HG03342 (cell line): ENCODE results near the gene SLIRP.
"Not testable (repeated sequence)": the region's sequence is repeated elsewhere in the genome, so short reads cannot be mapped to it uniquely, and the experiment has no call there.

Experiments used
- ATAC-seq: cut with Tn5 transposase; IDR thresholded peaks from one replicate; pipeline ENCODE4 v1.9.1; 2021; ENCODE audit warnings: mild to moderate bottlenecking, moderate library complexity; ENCODE audit not compliant: unreplicated experiment

Gene SLIRP

DNA sequence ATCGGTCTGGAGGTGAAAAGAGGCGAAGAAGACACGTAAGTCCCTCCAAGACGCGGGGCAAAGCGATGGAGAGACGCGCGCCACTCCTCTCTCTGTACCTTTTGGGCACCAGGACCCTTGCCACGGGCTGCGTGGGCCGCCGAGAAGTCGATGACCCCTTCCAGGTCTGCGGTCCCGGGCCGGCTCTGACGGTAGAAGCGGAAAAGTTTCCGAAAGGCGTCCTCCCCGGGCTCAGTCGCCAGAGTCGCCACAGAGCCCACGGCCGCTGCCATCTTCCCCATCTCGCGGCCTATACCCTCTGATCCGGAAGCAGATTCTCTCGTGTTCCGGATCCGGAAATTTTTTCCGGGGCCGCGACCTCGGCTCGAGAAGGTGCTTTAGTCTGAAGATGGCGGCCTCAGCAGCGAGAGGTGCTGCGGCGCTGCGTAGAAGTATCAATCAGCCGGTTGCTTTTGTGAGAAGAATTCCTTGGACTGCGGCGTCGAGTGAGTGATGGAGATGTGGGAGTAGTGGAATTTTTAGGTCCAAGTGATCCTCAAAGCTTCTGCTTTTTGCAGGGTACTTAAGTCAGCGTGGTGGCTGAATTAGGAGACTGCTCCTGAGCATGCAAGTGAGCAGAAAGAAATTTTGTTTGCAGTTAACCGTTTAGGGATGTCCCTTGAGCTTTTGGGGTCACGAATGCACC is at the start of gene SLIRP, which contains the start of gene ALKBH1:
SLIRP (plus strand) TSS at position 380 of the 685 bp plus-strand sequence; CDS start at position 389, 9 bp downstream.
ALKBH1 (minus strand) TSS at position 300 of the 685 bp plus-strand sequence; CDS start at position 281, 19 bp downstream.
- peak; percentile 98 for ATAC-seq

DNA sequence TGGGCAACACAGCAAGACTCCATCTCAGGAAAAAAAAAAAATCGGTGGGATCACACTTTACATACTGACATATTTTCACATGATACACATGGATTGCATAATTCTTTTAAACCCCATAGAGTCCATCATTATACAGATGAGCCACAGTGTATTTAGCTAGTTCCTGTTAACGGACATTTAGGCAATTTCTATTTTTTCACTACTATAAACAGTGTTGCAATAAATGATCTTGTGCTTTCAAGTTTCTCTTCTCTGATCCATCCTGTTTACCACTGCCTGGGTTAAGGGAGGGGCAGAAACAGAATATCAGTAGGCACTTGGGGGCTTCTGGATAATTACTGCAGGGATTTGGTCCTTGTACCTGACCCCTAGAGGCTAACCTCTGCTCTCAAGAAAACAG is 48.1 kb upstream of the SLIRP start:
- ATAC-seq: no peak

DNA sequence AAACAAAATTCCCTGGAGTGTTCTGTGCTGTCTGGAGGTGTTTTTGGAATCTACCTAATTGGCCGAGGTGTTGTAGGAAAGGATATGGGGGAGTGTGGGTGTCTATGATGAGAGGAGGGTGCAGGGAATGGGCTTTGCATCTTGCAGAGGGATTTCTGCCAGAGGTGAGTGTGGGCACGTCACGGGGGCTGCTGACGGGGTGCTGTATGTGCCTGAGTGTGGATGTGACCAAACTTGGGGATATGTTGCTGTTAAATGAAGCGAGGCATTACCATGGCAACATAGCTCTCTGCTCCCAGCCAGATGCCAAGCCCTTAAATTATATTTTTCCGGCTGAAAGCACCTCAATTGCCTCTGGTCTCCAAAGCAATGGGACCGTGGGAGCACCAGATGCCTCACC is 47.1 kb upstream of the SLIRP start:
- ATAC-seq: no peak

DNA sequence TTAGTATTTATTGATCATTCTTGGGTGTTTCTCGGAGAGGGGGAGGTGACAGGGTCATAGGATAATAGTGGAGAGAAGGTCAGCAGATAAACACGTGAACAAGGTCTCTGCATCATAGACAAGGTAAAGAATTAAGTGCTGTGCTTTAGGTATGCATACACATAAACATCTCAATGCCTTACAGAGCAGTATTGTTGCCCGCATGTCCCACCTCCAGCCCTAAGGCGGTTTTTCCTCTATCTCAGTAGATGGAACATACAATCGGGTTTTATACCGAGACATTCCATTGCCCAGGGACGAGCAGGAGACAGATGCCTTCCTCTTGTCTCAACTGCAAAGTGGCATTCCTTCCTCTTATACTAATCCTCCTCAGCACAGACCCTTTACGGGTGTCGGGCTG is 46.3 kb upstream of the SLIRP start:
- not testable (repeated sequence) for ATAC-seq

DNA sequence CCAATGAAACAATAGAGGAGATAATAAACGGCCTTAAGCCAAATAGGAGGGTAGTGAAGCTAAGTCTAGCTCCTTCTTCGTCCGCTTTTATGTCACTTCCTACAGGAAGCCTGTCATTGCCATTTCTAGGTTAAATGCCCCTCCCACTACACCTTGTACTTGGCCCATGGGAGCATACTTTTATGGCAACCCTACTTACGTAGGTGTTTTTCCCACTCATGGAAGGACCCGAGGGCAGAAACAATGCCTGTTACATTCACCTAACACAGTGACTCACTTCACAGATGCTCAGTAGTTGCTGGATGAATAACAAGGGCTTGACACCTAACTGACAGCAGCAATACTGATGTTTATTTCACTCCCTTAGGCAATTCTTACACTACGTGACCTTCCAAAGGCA is 44.6 kb upstream of the SLIRP start:
- no peak for ATAC-seq

DNA sequence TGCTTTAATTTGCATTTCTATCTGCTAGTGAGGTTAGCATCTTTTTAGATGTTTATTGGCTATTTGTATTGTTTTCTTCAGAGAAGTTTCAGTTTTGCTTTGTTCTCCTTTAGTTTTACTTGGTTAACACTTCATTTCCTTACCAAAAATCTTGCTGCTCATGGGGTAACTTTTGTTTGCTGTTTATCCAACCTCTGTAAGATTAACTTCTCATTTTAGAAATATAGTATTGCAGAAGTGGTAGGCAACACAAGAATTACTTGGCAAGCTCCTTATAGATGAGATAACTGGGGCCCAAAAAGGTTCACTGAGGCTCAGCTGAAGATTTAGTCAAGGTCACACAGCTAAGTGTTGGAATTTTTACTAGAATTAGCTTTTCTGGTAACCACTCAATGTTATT is 40.6 kb upstream of the SLIRP start:
- ATAC-seq: no peak

DNA sequence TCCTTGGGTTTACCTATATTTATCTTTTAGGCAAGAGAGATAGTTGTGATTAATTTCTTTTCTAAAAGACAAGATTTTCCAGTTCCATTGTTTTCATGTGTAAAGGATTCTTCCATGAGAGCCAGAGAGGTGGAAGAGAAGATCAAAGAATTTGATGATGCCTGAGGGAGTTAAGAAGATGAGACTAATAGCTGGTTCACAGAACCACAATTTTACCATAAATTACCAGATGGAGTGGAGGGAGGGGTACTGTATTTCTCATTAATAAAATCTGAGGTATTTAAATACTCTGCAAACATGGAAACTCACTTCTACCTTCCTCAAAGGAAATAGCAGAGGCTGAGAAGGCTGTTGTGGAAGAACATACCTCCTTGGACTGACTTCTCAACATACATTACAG is 34.7 kb upstream of the SLIRP start:
- no peak for ATAC-seq

DNA sequence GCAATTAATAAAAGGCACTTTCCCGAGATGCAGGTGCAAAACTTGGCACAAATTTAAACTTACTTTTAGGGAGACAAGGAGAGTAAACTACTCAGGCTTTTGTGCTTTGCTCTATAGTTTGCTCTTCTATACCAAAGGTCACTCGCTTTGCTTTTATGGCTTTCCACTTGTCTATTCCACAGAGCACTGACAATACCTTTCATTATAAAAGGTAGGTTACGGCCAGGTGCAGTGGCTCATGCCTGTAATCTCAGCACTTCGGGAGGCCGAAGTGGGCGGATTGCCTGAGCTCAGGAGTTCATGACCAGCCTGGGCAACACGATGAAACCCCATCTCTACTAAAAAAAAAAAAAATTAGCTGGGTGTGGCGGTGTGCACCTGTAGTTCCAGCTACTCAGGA is 33.0 kb upstream of the SLIRP start:
- no peak for ATAC-seq

DNA sequence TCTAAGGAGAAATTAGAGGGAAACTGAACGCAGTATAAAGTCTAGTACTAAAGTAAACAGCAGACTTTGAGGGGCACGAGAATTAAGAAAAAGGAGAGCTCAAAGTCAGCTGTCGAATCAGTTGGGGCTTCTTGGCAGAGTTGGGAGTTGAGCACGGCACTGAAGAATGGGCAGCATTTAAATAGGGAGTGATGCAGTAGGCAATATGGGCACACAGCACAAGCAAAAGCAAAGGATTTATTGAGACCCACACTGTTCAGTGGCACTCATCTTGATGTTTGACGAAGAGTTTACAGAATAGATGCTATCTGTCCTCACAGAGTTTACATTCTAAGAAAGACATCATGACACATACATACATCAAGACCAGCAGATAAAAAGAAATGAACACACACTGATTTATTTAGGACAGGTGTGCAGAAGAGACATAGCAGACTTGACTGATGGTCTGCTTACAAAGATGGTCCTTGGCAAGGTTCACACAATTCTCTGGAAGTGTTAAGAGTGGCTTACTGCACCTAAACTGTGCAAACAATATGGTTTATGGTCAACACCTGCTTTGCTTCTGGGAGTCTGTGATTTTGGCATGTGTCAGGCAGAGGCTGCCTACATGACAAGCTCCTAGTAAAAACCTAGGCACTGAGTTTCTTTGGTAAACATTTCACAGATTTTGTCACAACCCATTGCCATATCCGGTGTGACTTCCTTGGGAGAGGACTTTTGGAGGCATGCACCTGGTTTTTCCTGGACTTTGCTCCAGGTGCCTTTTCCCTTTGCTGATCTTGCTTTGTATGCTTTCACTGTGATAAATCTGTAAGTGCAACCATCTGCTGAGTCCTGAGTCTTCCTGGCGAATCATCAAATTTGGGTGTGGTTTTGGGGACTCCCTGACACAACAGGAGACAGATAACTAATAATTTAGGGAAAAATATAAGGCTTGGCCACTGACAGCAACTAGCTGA is 26.4 kb upstream of the SLIRP start:
- no peak for ATAC-seq

DNA sequence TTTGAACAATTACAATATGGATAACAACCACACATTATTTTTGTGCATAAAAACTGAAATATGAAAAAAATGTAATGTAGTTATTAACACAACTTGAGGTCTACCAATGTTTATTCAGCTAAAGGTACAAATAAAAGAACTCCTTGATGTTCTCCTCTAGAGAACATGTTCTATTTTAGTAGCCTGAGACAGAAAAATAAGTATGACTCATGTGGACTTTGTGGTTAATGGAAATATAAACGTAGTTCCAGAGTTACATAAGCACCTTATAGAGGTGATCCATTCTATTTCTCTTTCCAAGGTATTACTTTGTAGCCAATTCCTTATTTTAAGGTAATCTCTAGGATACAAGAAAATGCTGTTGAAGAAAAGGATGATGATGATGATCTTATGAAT is 25.7 kb upstream of the SLIRP start:
- ATAC-seq: no peak

DNA sequence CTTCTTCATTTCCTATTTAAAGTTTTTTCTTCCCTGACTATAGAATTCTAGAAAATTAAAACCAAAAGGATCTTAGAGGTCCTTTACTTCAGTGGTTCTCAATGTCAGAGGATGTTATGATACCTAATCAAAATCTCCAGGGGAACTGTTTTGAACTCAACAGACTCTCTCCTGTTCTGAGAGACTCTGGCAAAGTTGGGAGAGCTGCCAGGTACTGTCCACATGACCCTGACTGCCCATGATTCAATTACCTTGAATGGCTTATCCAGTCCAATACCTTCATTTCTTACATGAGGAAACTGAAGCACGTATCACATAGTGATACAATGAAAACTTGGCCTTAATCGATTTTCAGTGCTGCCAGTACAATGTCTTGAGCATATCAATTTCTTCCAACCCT is 16.6 kb upstream of the SLIRP start:
- ATAC-seq: no peak

DNA sequence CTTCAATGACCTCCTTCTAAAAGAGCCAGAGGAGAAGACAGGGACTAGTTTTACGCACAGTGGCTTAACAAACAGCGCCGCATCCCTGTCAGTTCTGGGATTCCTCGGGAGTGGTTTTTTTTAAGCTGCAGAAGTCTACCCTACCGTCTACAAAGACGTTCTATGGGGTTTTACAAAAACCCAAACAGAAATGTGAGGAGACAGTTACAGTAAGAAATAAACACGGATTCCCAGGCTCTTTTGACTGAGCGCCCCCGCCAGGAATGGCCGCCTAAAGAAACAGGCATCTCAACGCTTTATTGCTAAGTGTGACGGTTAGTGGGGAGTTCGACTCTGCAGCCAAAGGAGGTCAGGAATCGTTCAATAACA is 564 bp upstream of the SLIRP start:
- ATAC-seq: peak; percentile 18

DNA sequence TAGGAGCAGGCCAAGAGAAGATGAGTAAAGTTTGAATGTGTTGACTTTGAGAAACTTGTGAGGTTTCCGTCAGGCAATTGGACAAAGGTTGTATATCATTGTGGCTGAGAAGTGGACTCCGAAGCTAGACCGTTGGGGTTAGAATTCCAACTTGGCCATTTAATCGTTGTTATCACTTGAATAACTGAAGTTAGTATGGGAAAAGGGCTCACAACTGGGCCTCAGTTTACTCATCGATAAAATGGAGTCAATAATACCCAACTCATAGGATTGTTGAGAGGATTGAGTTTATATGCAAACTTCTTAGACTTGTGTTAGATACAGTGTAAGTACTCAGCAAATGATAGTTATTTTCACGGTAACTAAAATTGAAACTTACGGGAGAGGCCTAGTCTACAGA is 846 bp downstream of the SLIRP start:
- ATAC-seq: no peak

DNA sequence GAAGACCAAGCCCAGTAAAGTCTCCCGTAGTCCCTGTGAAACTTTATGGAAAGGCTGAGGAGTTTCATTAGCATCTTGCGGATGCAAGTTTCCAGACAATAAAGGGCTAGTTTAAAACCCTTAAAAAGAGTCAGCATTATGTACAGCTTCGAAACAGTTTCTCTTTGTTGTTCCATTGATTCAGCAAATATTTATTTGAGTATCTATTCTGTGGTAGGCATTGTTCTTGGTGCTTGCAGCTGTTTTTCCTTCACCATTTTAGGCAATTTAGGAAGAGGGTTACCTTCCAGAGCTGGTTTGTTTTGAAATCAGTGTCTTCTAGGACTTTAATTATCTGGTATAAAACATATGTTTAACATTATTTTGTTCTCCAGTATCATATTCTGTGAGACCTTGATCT is 1.5 kb downstream of the SLIRP start:
- ATAC-seq: no peak

DNA sequence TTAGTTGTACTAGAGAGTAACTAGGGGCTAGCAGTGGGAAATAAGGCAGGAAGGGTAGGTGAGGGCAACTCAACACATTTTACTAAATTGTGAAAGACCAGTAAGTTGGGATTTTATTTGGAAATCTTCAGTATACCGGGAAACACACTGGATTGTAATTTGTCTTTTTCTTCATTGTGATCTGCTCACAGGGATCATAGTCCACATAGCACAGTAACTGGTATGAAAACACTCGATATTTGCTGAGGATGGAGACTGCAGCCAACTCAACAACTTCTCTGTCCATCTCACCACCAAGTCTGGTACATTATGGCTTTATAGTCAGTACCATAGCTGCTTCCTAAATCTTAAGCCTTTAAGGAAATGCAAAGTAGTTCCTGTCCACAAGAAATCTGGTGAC is 2.5 kb downstream of the SLIRP start:
- no peak for ATAC-seq

DNA sequence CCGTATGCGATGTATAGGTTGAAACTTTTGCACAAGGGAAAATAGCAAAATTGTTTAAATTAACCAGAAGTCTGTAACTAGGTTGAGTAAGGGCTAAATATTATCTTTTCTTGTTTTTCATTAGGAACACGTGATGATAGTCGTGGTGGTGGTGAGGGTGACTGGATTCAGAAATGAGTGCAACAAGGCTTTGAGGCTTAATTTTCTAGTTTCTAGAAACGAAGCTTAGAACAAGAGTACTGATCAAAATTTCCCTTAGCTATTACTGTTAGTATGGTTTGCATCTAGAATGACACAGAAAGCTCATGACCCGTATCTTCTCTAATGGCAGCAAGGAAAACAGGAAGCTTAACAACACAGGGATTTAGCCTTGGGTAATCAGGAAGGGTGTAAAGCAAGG is 7.0 kb downstream of the SLIRP start:
- no peak for ATAC-seq

DNA sequence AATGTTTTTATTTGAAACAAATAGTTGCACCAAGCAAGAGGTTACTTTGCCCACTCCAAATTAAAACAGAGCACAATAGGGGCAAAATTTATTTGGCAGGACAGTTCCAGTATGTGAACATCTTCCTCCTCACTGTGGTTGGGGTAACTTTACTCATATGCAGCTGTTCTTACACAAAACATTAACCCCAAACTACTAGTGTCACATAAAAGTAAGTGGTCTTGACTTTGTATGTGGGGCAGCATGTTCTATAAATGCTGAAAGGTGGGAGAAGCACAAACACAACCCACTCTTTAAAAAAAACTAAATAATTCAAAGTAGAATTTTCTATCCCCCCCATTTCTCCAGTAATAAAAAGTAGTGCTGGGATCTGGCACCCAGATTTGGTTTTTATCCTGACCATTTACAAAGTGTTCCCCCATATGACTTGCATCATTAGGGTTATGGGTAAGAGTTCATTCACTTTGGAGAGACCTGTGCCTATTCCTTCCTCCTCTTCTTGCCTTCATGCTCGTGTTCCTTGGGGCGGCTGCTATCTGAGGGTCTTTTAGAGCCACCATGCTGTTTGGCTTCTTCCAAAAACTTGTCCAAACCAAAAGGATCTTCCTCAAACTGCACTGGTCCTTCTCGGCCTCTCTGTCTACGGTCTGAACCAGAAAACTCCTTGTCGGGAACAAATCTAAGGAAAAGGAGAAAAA is 9.9 kb downstream of the SLIRP start:
- no peak for ATAC-seq

DNA sequence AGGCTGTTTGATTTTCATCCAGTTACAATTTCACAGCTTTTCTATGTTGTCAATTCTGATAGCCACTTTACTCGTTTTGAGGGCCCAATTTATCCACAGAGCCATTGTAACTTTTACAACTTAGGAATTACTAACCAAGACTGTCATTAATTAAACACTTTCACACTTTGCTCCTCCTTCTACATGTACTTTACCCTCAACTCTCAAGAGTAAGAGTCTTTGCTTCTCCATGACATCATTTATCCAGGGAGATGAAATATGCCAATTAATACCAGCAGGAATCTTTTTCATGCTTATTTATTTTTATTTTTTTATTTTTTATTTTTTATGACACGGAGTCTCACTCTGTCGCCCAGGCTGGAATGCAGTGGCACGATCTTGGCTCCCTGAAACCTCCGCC is 13.5 kb downstream of the SLIRP start:
- ATAC-seq: no peak

DNA sequence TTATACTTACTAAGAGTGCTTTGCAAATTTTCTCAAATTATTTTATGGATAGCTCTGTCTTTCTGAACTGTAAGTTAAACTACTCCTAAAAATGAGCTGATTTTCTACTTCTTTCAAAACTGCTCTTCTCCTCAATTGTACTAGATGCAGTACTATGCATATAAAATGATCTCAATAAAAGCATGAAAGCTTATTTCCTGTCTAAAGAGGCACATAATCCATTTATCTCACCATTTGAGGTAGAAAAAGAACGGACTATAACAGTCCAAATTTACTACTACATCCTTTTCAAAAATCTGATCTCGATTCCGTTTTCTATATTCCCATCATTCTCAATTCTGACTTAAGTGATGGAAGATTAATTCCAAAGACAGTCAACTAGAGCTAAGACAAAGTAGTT is 14.4 kb downstream of the SLIRP start:
- ATAC-seq: no peak

DNA sequence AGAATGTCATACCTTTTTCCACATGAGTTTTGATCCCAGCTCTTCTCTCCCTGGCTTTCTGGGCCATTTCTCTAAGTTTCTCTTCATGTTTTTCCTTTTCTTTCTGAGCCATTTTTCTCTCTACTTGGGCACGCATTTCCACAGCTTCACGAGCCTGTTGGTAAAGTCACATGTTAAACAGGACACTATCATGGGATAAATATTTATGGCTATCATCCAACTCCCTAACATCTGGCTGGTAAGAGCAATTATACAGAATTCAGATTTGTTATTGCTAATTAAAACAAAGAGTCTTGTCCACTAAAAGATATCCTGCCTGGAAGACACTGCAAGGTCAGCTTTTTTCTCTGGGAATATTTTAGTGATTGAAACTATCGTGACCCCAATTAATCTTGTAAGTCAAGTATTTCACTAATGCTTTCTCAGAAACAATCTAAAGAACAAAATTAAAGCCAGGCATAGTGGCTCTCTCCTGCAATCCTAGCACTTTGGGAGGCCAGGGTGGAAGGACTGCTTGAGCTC is 23.1 kb downstream of the SLIRP start:
- ATAC-seq: no peak

DNA sequence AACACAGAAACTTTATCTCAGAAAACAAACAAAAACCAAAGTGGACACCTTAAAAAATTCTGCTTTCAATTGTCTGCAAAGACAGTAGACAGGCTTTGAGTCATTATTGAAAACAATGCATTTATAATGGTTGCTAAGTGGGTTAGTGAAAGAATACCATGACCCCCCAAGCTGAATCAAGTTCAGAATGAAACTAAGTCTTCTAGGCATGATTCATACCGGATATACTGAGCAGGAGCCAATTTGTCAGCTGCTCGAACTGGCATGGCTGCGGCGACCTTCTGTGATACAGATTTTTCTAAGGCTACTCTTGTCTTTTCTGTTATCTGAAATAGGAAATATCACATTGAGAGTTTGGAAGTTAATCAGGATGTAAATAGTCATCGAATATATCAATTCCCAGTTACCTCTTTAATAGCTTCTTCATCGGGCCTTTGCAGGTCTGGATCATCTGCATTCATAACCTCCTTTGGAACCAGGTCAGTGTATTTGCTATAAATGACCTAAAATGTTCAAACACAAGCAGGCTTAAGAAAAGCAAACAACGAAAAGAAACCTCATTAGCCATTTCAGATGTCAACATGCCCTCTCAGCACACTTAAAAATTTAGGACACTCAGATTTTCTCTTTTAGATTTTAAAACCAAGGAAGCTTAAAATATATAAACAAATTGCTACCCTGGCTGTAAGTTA is 30.8 kb downstream of the SLIRP start:
- no peak for ATAC-seq
